ENCODE results near the gene COL9A2. TPM values are rescaled to one million over a fixed set of nuclear protein-coding genes. Genes with fewer than 3 reads are reported as not detected.

Gene COL9A2
- total and polyA plus RNA-seq, 2 donors (not counting 3 experiments of a cell fraction or from before 2014, with no cell fraction given) = 0.64 to 0.69 TPM

DNA sequence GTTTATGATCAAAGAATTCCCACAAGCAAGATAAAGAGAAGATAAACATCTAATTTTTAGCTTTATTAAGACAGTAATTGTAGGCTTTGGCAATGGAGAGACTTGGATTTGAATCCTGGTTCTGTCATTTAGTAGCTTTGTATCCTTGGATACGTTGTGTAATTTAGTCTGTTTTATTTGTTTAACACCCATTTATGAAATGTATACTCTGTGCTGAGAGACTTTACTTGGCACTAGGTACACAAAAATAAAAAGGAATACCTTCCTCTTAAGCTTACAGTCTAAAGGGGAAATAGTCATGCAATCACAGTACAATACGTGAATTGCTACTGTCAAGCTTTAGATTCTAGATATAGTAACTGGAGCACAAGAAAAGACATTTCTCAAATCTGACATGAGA, 35.2 kb downstream of the COL9A2 start:
- no peak overlapping the region for H3K4me2 ChIP-seq (ENCODE audit: insufficient read depth, low read length)
- FAIRE-seq = no peak
- H3K4me3 ChIP-seq (replicated peaks in 1 of 3; ENCODE audit: insufficient read depth in 1 of 3, low read depth in 1 of 3, low read length in 3 of 3) = no peak overlapping the region
- dilution Hi-C loops (cut with MboI; ENCODE audit: extremely low pct_ligation_motif_present, low sequenced_read_pairs) (no loop called here), intact Hi-C loops (cut with micrococcal nuclease) (no loop called here)
- H3K9me1 ChIP-seq (replicated peaks; ENCODE audit: control insufficient read depth, extremely low read depth, insufficient read depth, low read length) = no peaks in the 10 kb centered on the region
- ChIA-PET POLR2A (no interaction called here), CTCF (interaction anchor here (1.0 to 2.7 kb wide), 5 partner anchors 13 to 138 kb away, joined by 3 to 8 read pairs (median 6); no protein-coding TSS in a partner anchor)
- H3K27ac ChIP-seq (ENCODE audit: insufficient read depth, low read depth, low read length) = no peak overlapping the region
- no peaks in the 10 kb centered on the region for H3K27me3 ChIP-seq (ENCODE audit: control insufficient read depth in 2 of 2, insufficient read depth in 2 of 2, low read length in 2 of 2)
- H3K4me1 ChIP-seq (ENCODE audit: control insufficient read depth, extremely low read depth, insufficient read depth, low read length) = no peaks in the 10 kb centered on the region
- DNase-seq (ENCODE audit: low read depth, low spot score) = no peak
- TF ChIP-seq GATA2 (IDR thresholded peaks at IDR 0.05; ENCODE audit: insufficient read depth, insufficient read length, low read depth, low read length) (no peak), MYC (IDR thresholded peaks at IDR 0.05; ENCODE audit: low read depth, low read length) (no peak), JUN (IDR thresholded peaks at IDR 0.05; ENCODE audit: borderline replicate concordance, insufficient read depth, insufficient read length, low read depth) (no peak), POLR2A (IDR thresholded peaks at IDR 0.05; ENCODE audit: low read depth, low read length) (no peak), FOS (IDR thresholded peaks at IDR 0.05; ENCODE audit: borderline replicate concordance, insufficient read depth, low read length) (no peak), POLR2AphosphoS5 (IDR thresholded peaks at IDR 0.05; ENCODE audit: insufficient read depth, low read depth, low read length) (no peak), EZH2 (IDR thresholded peaks at IDR 0.05; ENCODE audit: borderline replicate concordance, low read depth, low read length, severe bottlenecking) (no peak)
- TF ChIP-seq, protein P1, sequence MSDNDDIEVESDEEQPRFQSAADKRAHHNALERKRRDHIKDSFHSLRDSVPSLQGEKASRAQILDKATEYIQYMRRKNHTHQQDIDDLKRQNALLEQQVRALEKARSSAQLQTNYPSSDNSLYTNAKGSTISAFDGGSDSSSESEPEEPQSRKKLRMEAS (IDR thresholded peaks at IDR 0.05; ENCODE audit: insufficient read depth, insufficient read length) = no peak
- TF ChIP-seq, protein P2, sequence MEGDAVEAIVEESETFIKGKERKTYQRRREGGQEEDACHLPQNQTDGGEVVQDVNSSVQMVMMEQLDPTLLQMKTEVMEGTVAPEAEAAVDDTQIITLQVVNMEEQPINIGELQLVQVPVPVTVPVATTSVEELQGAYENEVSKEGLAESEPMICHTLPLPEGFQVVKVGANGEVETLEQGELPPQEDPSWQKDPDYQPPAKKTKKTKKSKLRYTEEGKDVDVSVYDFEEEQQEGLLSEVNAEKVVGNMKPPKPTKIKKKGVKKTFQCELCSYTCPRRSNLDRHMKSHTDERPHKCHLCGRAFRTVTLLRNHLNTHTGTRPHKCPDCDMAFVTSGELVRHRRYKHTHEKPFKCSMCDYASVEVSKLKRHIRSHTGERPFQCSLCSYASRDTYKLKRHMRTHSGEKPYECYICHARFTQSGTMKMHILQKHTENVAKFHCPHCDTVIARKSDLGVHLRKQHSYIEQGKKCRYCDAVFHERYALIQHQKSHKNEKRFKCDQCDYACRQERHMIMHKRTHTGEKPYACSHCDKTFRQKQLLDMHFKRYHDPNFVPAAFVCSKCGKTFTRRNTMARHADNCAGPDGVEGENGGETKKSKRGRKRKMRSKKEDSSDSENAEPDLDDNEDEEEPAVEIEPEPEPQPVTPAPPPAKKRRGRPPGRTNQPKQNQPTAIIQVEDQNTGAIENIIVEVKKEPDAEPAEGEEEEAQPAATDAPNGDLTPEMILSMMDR (IDR thresholded peaks at IDR 0.05; ENCODE audit: extremely low read depth in 1 of 2, insufficient read depth in 1 of 2, low read depth in 1 of 2, low read length in 2 of 2) = no peak
- no TSS peak for BruUV-seq (replicated peaks)
- no peaks in the 10 kb centered on the region for H4K20me1 ChIP-seq (replicated peaks; ENCODE audit: control insufficient read depth, extremely low read depth, insufficient read depth, low read length)
- H3K9me3 ChIP-seq (replicated peaks; ENCODE audit: control insufficient read depth, insufficient read depth, low read length) = no peaks in the 10 kb centered on the region
- H3K36me3 ChIP-seq (ENCODE audit: control insufficient read depth in 2 of 2, extremely low read depth in 1 of 2, insufficient read depth in 2 of 2, low read length in 2 of 2) = peaks cover 4 to 16% of the 10 kb centered on the region in 2 experiments
- H3K79me2 ChIP-seq (ENCODE audit: control insufficient read depth, insufficient read depth, low read length) = no peaks in the 10 kb centered on the region
- no peak overlapping the region for H2AFZ ChIP-seq (ENCODE audit: low read depth, low read length)
- no peak overlapping the region for H3K9ac ChIP-seq (replicated peaks; ENCODE audit: extremely low read depth, insufficient read depth, low read length)
